HFFc6 (cell line): Measurements from ENCODE around the gene SETBP1. TPM values are rescaled to one million over a fixed set of nuclear protein-coding genes. Genes with fewer than 3 reads are reported as not detected.

ENCODE experiments used
- DNase-seq: peaks from one replicate; pipeline ENCODE4 v3.0.0-alpha.2; 2018
- H3K27ac Mint-ChIP-seq: 2 replicates; pipeline ENCODE4 v1.8.0; 2020; ENCODE audit warnings: mild to moderate bottlenecking, mixed read lengths
- H3K27me3 Mint-ChIP-seq: 2 replicates; pipeline ENCODE4 v1.8.0; 2021; ENCODE audit warnings: mild to moderate bottlenecking, moderate library complexity, mixed read lengths; ENCODE audit not compliant: insufficient read depth
- H3K36me3 Mint-ChIP-seq: 2 replicates; pipeline ENCODE4 v1.8.0; 2021; ENCODE audit warnings: low read depth, mixed read lengths
- H3K4me1 Mint-ChIP-seq: 2 replicates; pipeline ENCODE4 v1.8.0; 2020; ENCODE audit warnings: low read depth, mixed read lengths
- H3K4me3 Mint-ChIP-seq: 2 replicates; pipeline ENCODE4 v1.8.0; 2020; ENCODE audit warnings: mild to moderate bottlenecking, moderate library complexity, mixed read lengths
- H3K9me3 Mint-ChIP-seq: 2 replicates; pipeline ENCODE4 v1.8.0; 2020; ENCODE audit warnings: mild to moderate bottlenecking, mixed read lengths
- CTCF ChIP-seq: fragments of 200-600 bp; sonication (generic); IDR thresholded peaks from 2 replicates; pipeline ENCODE4 v1.5.0; 2021; ENCODE audit warnings: antibody characterized with exemption, mild to moderate bottlenecking
- total RNA-seq, 6 experiments: library from RNA; stranded (reverse); fragmentation: NEBNext Ultra II Directional; extraction: Animal tissue kit (Norgen Biotek cat#: 25700); gene quantifications; 2 replicates in 1 of 6; 3 replicates in 5 of 6; pipeline ENCODE4 v1.2.3, GENCODE V29; 2021

The SETBP1 gene
- total RNA-seq, 6 experiments from 2014 or later: 0.03 to 0.40 (median 0.09) TPM

DNA sequence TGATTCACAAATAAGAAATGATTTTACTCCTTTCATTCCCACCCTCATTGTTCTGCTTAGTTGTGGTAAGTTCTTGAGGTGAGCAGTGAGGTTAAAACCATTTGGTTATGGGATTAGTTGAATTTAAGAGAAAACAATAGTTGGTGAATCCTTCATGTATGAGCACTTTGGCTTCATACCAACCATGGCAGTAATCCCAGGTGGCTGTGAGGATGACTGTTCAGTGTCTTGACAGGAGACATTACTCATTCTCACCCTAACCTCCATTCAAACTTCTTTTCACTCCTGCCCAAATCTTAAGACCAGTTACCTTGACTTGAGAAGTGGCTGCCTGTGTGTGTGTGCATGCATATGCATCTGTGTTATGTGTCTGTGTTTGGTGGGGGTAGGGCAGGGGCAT lies 143.1 kb downstream of the SETBP1 start:
- H3K27me3 Mint-ChIP-seq: peaks cover 5% of the 10 kb centered on the region; the same call in 1 of the 2 replicates
- no peak overlapping the region for H3K4me3 Mint-ChIP-seq
- no peak overlapping the region for H3K27ac Mint-ChIP-seq
- peaks cover 5% of the 10 kb centered on the region; the same call in 1 of the 2 replicates for H3K4me1 Mint-ChIP-seq
- H3K9me3 Mint-ChIP-seq: peaks cover 4% of the 10 kb centered on the region; the same call in 1 of the 2 replicates
- TF ChIP-seq CTCF: no peak
- no peak for DNase-seq
- no peaks in the 10 kb centered on the region for H3K36me3 Mint-ChIP-seq

- no peak overlapping the region for H3K27ac Mint-ChIP-seq
Observed at GRCh38 chr18:44824884-44825283, 144.2 kb downstream of the SETBP1 start.

DNA sequence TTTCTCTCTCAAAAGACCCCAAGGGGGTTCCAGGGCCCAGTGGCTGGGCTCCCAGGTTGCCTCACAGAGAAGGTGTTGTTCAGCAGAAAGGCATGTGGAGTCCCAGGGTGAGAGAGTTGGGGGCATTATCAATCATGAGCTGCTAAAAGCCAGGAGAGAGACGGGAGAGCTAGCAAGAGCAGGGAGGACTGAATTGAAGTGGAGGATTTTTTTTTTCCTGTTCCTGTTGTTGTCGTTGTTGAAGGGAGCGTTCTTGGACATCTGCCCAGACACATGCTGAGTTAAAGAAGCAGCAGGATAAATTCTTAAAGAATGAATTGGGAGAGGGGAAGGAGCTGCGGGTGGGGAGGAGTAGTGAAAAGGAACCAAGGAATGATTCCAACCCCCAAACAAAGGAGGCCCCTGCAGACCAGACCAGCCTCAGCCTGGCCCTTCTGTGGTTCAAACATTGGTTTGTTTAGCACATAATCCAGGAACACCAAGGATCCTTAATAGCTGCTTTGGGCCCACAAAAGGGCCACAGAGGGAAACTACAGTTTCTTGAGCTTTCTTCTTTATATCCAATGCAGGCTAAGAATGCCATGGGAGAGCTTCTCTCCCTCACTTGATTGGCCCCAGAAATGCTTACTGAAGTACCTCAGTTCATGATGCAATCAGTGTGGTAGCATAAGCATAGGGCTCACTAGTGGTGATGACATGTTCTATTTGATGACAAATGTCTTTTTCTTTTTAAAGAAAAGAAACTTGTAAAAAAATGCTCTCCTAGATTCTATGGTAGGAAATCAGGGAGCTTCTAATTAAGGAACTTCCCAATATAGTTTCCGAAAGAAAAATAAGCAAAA lies 146.0 kb downstream of the SETBP1 start:
- Mint-ChIP-seq H3K4me1 (peaks cover 5% of the 10 kb centered on the region; the same call in 1 of the 2 replicates), H3K27me3 (peaks cover 5% of the 10 kb centered on the region; the same call in 1 of the 2 replicates), H3K9me3 (no peaks in the 10 kb centered on the region; the same call in 1 of the 2 replicates), H3K27ac (peak overlapping the region; percentile 51; the same call in 1 of the 2 replicates), H3K4me3 (no peak overlapping the region), H3K36me3 (no peaks in the 10 kb centered on the region)
- no peak for TF ChIP-seq CTCF
- DNase-seq: peak; percentile 63

More at GRCh38 chr18:44824884-44825283, 144.2 kb downstream of the SETBP1 start:
- no peak for TF ChIP-seq CTCF
- Mint-ChIP-seq H3K9me3 (peaks cover 4% of the 10 kb centered on the region; the same call in 1 of the 2 replicates), H3K27me3 (peaks cover 5% of the 10 kb centered on the region; the same call in 1 of the 2 replicates), H3K4me3 (no peak overlapping the region), H3K4me1 (peaks cover 5% of the 10 kb centered on the region; the same call in 1 of the 2 replicates), H3K36me3 (no peaks in the 10 kb centered on the region)
- no peak for DNase-seq

GRCh38 chr18:44828080-44828479 lies 147.4 kb downstream of the SETBP1 start:
- peaks cover 5% of the 10 kb centered on the region; the same call in 1 of the 2 replicates for H3K4me1 Mint-ChIP-seq
- H3K27ac Mint-ChIP-seq: no peak overlapping the region
- no peak for DNase-seq
- H3K27me3 Mint-ChIP-seq: peaks cover 5% of the 10 kb centered on the region; the same call in 1 of the 2 replicates
- H3K4me3 Mint-ChIP-seq: no peak overlapping the region
- H3K9me3 Mint-ChIP-seq: no peaks in the 10 kb centered on the region; the same call in 1 of the 2 replicates
- no peak for TF ChIP-seq CTCF
- no peaks in the 10 kb centered on the region for H3K36me3 Mint-ChIP-seq

DNA sequence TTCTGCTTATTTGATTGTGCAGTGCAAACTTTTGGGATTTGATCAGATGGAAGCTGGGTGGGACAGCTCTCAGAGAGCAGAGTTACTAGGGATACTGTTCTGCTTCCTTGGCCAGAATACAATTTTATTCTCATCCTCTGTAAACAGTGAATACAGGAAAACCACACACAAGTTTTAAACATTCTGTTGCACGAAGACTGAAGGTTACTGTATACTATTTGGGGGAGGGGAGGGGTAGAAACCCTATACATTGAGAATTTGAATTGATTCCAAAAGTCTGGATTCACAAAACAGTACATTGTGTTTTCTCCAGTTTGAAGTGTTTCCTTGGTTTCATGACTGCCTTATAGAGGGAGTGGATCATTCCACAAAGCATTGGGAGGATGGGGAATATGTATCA lies 149.9 kb downstream of the SETBP1 start:
- Mint-ChIP-seq H3K27me3 (no peaks in the 10 kb centered on the region; the same call in 1 of the 2 replicates), H3K9me3 (no peaks in the 10 kb centered on the region; the same call in 1 of the 2 replicates), H3K36me3 (no peaks in the 10 kb centered on the region), H3K4me3 (no peak overlapping the region), H3K27ac (no peak overlapping the region), H3K4me1 (peaks cover 5% of the 10 kb centered on the region; the same call in 1 of the 2 replicates)
- no peak for TF ChIP-seq CTCF
- DNase-seq: no peak
